Activated CD4-positive, alpha-beta memory T cell treated with anti-CD3 and anti-CD28 coated beads, Interleukin-2, amount 10 ng/mL, durations not matched to agents 7 days and 5 days (primary cell): ENCODE data around the gene CBX1. TPM values are rescaled to one million over a fixed set of nuclear protein-coding genes. Genes with fewer than 3 reads are reported as not detected.
"Not testable (repeated sequence)": the region's sequence is repeated elsewhere in the genome, so short reads cannot be mapped to it uniquely, and the experiment has no call there.

ENCODE experiments used
- CTCF ChIA-PET: fragments of 350-600 bp; sonication (Branson Sonifier 250); formaldehyde crosslinking; loops from one replicate; lab custom pipeline; 2021; ENCODE audit warnings: antibody characterized with exemption, inconsistent platforms; lab: Charles Lee
- POLR2A ChIA-PET: fragments of 350-600 bp; sonication (Branson Sonifier 250); formaldehyde crosslinking; loops from one replicate; lab custom pipeline; 2021; ENCODE audit warnings: antibody characterized with exemption; lab: Charles Lee
- DNase-seq: peaks from one replicate; pipeline ENCODE4 v3.0.0-alpha.2; 2020
- H3K27ac Mint-ChIP-seq: one replicate; pipeline ENCODE4 v1.8.0; 2021; ENCODE audit warnings: mild to moderate bottlenecking, mixed read lengths
- H3K27me3 Mint-ChIP-seq: one replicate; pipeline ENCODE4 v1.8.0; 2021; ENCODE audit warnings: mixed read lengths
- H3K36me3 Mint-ChIP-seq: one replicate; pipeline ENCODE4 v1.8.0; 2021; ENCODE audit warnings: low read depth, mixed read lengths
- H3K4me1 Mint-ChIP-seq: one replicate; pipeline ENCODE4 v1.8.0; 2021; ENCODE audit warnings: mixed read lengths
- H3K4me3 Mint-ChIP-seq: one replicate; pipeline ENCODE4 v1.8.0; 2021; ENCODE audit warnings: mild to moderate bottlenecking, mixed read lengths
- H3K9me3 Mint-ChIP-seq: one replicate; pipeline ENCODE4 v1.8.0; 2021; ENCODE audit warnings: mixed read lengths
- total RNA-seq, 2 experiments: library from RNA; stranded (reverse); gene quantifications; one replicate each; pipeline ENCODE4 v1.2.3, GENCODE V29; 2021

Gene CBX1
- total RNA-seq, 2 experiments from 2014 or later = 48.3 to 50.8 TPM

DNA sequence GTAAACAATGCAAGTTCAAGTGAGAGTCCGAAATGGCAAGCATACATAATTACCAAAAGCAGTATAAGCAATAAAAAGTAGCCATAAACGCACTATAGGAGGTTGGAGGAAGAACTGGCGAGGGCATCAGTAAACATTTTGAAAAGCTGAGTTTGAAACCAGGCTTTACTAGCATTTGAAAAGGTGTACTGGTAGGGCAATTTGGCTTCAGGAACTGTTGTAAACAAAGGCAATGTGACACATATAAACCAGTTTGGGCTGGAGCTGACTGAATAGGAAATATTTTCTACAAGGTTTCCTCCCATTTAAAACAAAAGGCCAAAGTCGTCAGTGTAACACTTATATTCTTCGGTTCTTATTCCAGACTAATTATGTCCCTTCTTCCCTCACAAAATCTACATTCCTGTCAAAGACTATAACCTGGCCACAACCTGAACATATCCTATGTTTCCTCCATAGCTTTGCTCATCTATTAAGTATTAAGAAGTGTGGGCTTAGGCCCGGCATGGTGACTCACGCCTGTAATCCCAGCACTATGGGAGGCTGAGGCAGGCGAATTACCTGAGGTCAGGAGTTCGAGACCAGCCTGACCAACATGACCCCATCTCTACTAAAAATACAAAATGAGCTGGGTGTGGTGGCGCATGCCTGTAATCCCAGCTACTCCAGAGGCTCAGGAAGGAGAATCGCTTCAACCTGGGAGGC lies 7.8 kb downstream of the CBX1 start:
- Mint-ChIP-seq H3K4me1 (peaks cover 14% of the 10 kb centered on the region), H3K4me3 (no peak overlapping the region), H3K27me3 (no peaks in the 10 kb centered on the region), H3K36me3 (peaks cover 7% of the 10 kb centered on the region), H3K9me3 (no peaks in the 10 kb centered on the region), H3K27ac (no peak overlapping the region)
- no peak for DNase-seq
- ChIA-PET CTCF (interaction anchor here (1.2 kb wide), 1 partner anchor 14 kb away, joined by 3 read pairs; no protein-coding TSS in a partner anchor), POLR2A (interaction anchor here (0.6 to 1.4 kb wide), 4 partner anchors 10 to 19 kb away, joined by 3 to 4 read pairs (median 3); partner anchors contain the start of gene SNX11)

DNA sequence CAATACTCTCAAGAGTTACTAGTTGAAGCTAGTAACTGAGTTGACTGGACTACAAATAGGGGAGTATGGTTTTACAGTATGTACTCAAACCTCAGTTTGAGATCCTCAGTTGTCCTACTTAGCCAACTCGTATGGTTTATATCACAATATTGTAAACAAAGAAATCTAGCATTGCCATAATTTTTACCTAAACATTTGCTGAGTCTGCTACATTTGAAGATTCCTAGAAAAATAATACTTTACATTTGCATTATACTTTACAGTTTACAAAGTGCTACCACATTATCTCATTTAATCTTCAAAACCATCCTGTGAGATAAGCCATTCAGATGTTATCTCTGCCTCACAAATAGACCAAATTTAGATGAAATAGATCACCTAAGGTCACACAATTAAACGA lies 16.3 kb downstream of the CBX1 start:
- DNase-seq = no peak
- H3K27me3 Mint-ChIP-seq = no peaks in the 10 kb centered on the region
- no peak overlapping the region for H3K4me3 Mint-ChIP-seq
- POLR2A ChIA-PET = interaction anchor here (1.0 kb wide), 1 partner anchor 28 kb away, joined by 3 read pairs; no protein-coding TSS in a partner anchor
- CTCF ChIA-PET = interaction anchor here (0.6 to 2.3 kb wide), 7 partner anchors 11 to 48 kb away, joined by 3 to 9 read pairs (median 4); no protein-coding TSS in a partner anchor
- H3K36me3 Mint-ChIP-seq = no peaks in the 10 kb centered on the region
- H3K27ac Mint-ChIP-seq = no peak overlapping the region
- no peaks in the 10 kb centered on the region for H3K9me3 Mint-ChIP-seq
- H3K4me1 Mint-ChIP-seq = peaks cover 8% of the 10 kb centered on the region

DNA sequence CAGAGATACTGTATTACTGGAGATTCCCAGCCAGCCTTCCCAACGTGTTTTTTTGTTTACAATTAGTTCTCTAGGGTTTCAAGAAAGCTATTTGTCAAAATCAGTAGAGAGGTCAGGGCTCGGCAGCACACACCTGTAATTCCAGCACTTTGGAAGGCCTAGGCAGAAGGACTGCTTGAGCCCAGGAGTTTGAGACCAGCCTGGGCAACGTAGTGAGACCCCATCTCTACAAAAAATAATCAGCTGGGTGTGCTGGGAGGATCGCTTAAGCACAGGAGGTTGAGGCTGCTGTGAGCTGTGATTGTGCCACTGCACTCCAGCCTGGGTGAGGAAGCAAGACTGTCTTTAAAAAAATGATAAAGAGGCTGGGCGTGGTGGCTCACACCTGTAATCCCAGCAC lies 19.4 kb downstream of the CBX1 start:
- no peaks in the 10 kb centered on the region for H3K27me3 Mint-ChIP-seq
- H3K4me1 Mint-ChIP-seq = peaks cover 8% of the 10 kb centered on the region
- POLR2A ChIA-PET = interaction anchor here (1.0 to 1.5 kb wide), 3 partner anchors 12 to 111 kb away, joined by 3 read pairs; partner anchors contain the start of gene CDK5RAP3

DNA sequence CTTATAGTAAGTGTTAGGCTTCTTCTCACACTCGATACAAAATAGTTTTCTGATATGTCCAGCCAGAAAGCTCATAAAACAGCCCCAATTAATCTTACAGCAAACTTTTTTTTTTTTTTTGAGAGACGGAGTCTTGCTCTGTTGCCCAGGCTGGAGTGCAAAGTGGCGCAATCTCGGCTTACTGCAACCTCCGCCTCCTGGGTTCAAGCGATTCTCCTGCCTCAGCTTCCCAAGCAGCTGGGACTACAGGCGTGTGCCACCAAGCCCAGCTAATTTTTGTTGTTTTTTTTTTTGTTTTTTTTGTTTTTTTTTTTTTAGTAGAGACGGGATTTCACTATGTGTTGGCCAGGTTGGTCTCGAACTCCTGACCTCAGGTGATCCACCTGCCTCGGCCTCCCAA lies 24.1 kb downstream of the CBX1 start:
- H3K36me3 Mint-ChIP-seq = peaks cover 19% of the 10 kb centered on the region

More for the DNA sequence above, 19.4 kb downstream of the CBX1 start:
- CTCF ChIA-PET = interaction anchor here (0.7 to 6.7 kb wide), 14 partner anchors 9 to 536 kb away, joined by 3 to 74 read pairs (median 10); partner anchors contain the start of genes CDK5RAP3 and SNX11
- Mint-ChIP-seq H3K9me3 (no peaks in the 10 kb centered on the region), H3K4me3 (no peak overlapping the region), H3K36me3 (peaks cover under 1% of the 10 kb centered on the region), H3K27ac (no peak overlapping the region)
- DNase-seq = no peak

DNA sequence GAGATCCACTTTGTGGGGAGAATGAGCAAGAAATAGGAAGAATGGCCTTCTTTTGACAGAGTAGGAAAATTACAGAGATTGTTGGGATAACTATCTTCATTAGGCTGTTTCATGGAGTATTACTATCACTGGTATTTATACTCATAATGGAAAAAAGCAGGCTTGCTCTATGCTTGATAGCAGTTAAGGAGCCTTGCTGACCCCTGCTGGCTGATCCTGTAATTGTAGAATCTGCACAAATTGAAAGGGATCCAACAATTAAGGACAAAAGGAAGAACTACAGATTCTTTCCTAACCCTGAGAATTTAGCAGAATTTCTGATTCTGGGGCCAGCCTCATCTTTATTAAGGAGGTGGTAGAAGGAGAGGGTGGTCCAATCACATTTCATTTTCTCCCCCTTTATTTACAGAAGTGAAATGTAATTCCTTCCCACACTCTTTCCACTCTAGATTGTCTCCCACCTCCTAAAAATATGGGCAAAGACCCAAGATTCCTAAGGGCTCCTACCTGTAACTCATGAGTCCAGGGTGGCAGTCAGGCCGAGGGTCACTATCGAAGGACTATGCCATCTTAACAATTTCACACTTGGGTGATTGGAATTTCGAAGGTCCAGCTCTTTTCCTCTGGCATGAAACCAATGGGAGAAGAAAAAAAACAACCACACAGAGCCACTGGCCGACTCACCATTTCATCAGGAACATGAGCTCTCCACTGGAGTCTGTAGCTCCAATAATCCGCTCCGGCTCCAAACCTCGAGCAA lies 26.8 kb downstream of the CBX1 start:
- no peaks in the 10 kb centered on the region for H3K9me3 Mint-ChIP-seq
- no peaks in the 10 kb centered on the region for H3K27me3 Mint-ChIP-seq
- no peak overlapping the region for H3K4me3 Mint-ChIP-seq
- no peak overlapping the region for H3K27ac Mint-ChIP-seq
- peaks cover 36% of the 10 kb centered on the region for H3K36me3 Mint-ChIP-seq
- peak; percentile 77 for DNase-seq
- H3K4me1 Mint-ChIP-seq = no peaks in the 10 kb centered on the region
- POLR2A ChIA-PET = interaction anchor here (0.9 to 1.6 kb wide), 5 partner anchors 26 to 49 kb away, joined by 4 to 5 read pairs (median 4); partner anchors contain the start of gene NFE2L1
- CTCF ChIA-PET = interaction anchor here (0.7 to 5.4 kb wide), 21 partner anchors 8 to 581 kb away, joined by 3 to 94 read pairs (median 4); partner anchors contain the start of genes CDK5RAP3 and COPZ2

More for the DNA sequence above, 24.1 kb downstream of the CBX1 start:
- H3K27ac Mint-ChIP-seq, DNase-seq, H3K4me3 Mint-ChIP-seq, H3K9me3 Mint-ChIP-seq, H3K27me3 Mint-ChIP-seq, POLR2A ChIA-PET, H3K4me1 Mint-ChIP-seq: not testable (repeated sequence)
- CTCF ChIA-PET = interaction anchor here (1.0 to 6.7 kb wide), 8 partner anchors 9 to 542 kb away, joined by 4 to 60 read pairs (median 6); no protein-coding TSS in a partner anchor

DNA sequence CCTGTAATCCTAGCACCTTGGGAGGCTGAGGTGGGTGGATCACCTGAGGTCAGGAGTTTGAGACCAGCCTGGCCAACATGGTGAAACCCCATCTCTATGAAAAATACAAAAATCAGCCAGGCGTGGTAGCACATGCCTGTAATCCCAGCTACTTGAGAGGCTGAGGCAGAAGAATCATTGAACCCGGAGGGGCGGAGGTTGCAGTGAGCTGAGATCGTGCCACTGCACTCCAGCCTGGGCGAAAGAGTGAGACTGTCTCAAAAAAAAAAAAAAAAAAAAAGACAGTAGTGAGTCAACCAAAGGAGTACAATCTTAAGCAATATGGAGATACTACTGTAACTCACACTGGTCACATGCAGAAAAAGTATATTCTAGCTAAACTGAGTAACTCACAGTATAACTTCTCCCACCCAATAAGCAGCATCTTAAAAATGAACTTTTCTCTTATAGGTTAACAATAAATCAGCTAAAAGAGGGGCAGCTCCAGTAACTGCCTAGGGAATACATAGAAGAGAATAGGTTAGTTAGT lies 27.6 kb downstream of the CBX1 start:
- not testable (repeated sequence) for H3K27me3 Mint-ChIP-seq, H3K27ac Mint-ChIP-seq, H3K4me1 Mint-ChIP-seq, DNase-seq, H3K4me3 Mint-ChIP-seq, H3K9me3 Mint-ChIP-seq
- ChIA-PET POLR2A (interaction anchor here (0.9 to 1.6 kb wide), 3 partner anchors 25 to 47 kb away, joined by 4 to 5 read pairs (median 4); partner anchors contain the start of gene NFE2L1), CTCF (interaction anchor here (0.6 to 5.4 kb wide), 21 partner anchors 8 to 122 kb away, joined by 3 to 94 read pairs (median 4); partner anchors contain the start of genes CDK5RAP3 and NFE2L1)
- peaks cover 39% of the 10 kb centered on the region for H3K36me3 Mint-ChIP-seq

DNA sequence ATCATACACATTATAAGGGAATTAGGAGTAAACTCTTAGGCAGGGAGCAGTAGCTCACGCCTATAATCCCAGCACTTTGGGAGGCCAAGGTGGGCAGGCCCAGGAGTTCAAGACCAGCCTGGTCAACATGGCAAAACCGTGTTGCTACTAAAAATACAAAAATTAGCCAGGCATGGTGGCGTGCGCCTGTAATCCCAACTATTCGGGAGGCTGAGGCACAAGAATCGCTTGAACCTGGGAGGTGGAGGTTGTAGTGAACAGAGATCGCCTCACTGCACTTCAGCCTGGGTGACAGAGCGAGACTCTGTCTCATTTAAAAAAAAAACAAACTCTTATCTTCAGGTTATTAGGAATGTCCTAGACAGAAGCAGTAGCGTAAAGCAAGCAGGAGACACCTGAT lies 28.5 kb downstream of the CBX1 start:
- not testable (repeated sequence) for H3K4me3 Mint-ChIP-seq, H3K27me3 Mint-ChIP-seq, H3K4me1 Mint-ChIP-seq, DNase-seq, H3K27ac Mint-ChIP-seq, H3K9me3 Mint-ChIP-seq
- POLR2A ChIA-PET = interaction anchor here (1.1 to 1.6 kb wide), 2 partner anchors 38 to 46 kb away, joined by 3 to 5 read pairs; no protein-coding TSS in a partner anchor
- CTCF ChIA-PET = interaction anchor here (0.9 to 5.4 kb wide), 9 partner anchors 8 to 94 kb away, joined by 3 to 94 read pairs (median 6); no protein-coding TSS in a partner anchor
- peaks cover 44% of the 10 kb centered on the region for H3K36me3 Mint-ChIP-seq

DNA sequence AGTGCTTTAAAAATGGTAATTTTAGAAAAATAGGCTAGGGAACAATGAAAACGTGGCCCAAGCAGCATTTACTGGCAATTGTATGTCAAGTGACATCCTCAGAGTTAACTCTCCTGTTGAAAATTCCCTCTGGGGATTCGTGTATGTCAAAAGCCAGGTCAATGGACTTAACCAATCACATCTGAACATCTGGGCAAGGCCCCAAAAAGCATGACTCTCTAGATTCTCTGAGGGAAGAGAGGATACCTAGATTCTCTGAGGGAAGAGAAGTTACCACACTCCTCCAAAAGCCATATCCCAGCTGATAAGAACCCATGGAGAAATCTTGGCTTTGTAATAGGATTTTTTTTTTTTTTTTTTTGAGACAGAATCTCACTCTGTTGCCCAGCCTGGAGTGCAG lies 29.6 kb downstream of the CBX1 start:
- no peaks in the 10 kb centered on the region for H3K27me3 Mint-ChIP-seq
- ChIA-PET POLR2A (interaction anchor here (1.1 kb wide), 1 partner anchor 37 kb away, joined by 3 read pairs; no protein-coding TSS in a partner anchor), CTCF (interaction anchor here (0.7 to 5.4 kb wide), 4 partner anchors 9 to 50 kb away, joined by 3 to 94 read pairs (median 6); no protein-coding TSS in a partner anchor)
- H3K4me3 Mint-ChIP-seq = no peak overlapping the region
- DNase-seq = no peak
- H3K36me3 Mint-ChIP-seq = peaks cover 45% of the 10 kb centered on the region
- H3K27ac Mint-ChIP-seq = no peak overlapping the region
- H3K4me1 Mint-ChIP-seq = no peaks in the 10 kb centered on the region
- no peaks in the 10 kb centered on the region for H3K9me3 Mint-ChIP-seq

DNA sequence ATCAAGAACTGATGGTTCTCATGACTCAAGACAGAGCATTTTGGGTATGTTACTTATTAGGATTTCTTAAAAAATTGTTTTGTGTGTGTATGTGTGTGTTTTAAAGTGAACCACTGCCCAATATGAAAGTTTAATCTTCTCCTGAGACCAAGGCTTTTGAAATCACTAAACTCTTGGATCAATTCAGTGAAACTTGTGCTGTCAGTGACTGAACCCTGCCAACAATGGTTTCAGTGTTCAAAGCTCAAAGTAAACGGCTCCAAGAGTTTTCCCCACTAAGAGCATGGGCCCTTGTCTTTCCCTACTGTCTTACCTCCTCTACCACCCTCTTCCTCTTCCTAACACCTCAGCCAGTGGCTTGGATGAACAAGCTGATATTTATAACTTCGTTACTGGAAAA lies 31.1 kb downstream of the CBX1 start:
- POLR2A ChIA-PET = interaction anchor here (2.6 kb wide), 1 partner anchor 22 kb away, joined by 9 read pairs; the partner anchor contains the start of gene NFE2L1

DNA sequence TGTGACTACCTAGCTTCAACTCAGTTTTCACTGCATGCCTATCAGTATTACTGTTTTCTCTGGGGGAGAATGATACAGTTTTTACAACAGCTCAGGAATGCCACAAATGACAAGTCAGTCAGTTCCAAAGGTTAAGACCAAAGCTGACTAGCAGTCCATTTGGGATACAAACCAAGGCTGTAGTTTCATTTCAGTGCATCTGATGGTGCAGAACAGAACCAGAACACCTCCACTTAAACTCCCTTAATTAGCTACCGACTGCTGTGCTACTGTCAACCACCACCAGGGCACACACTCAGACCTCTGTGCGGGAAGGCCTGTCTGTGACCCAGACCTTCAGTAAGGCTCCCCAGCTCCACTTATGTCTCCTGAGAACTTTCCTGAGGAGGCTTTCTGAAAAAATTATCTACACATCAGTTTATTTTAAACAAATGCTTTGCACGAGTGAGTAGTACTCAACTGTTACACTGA lies 32.8 kb downstream of the CBX1 start:
- no peaks in the 10 kb centered on the region for H3K9me3 Mint-ChIP-seq
- H3K27ac Mint-ChIP-seq = no peak overlapping the region
- POLR2A ChIA-PET = interaction anchor here (0.6 to 2.6 kb wide), 4 partner anchors 10 to 43 kb away, joined by 3 to 9 read pairs (median 4); partner anchors contain the start of gene NFE2L1
- no peak overlapping the region for H3K4me3 Mint-ChIP-seq
- peaks cover 45% of the 10 kb centered on the region for H3K36me3 Mint-ChIP-seq
- CTCF ChIA-PET = interaction anchor here (0.7 to 3.4 kb wide), 16 partner anchors 9 to 445 kb away, joined by 3 to 23 read pairs (median 4); partner anchors contain the start of genes COPZ2 and NFE2L1
- no peak for DNase-seq
- H3K27me3 Mint-ChIP-seq = no peaks in the 10 kb centered on the region
- H3K4me1 Mint-ChIP-seq = no peaks in the 10 kb centered on the region

More for the DNA sequence above, 31.1 kb downstream of the CBX1 start:
- Mint-ChIP-seq H3K36me3 (peaks cover 48% of the 10 kb centered on the region), H3K4me1 (no peaks in the 10 kb centered on the region), H3K27ac (no peak overlapping the region), H3K27me3 (no peaks in the 10 kb centered on the region), H3K9me3 (no peaks in the 10 kb centered on the region), H3K4me3 (no peak overlapping the region)
- CTCF ChIA-PET = interaction anchor here (3.2 kb wide), 1 partner anchor 10 kb away, joined by 23 read pairs; no protein-coding TSS in a partner anchor
- no peak for DNase-seq

DNA sequence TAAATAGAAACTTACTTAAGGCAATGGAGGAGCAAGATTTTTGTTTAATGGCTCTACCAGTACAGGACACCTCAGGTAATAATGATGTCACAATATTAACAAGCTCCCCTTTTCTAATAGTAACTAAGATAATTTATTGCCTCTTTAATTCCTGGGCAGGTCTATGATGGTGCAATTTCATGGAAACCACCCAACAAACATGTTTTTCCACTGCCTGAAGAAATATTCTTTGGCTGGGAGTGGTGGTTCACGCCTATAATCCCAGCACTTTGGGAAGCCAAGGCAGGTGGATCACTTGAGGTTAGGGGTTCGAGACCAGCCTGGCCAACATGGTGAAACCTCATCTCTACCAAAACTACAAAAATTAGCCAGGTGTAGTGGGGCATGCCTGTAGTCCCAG lies 33.5 kb downstream of the CBX1 start:
- DNase-seq, H3K4me3 Mint-ChIP-seq, H3K9me3 Mint-ChIP-seq, H3K4me1 Mint-ChIP-seq, H3K27ac Mint-ChIP-seq, H3K27me3 Mint-ChIP-seq: not testable (repeated sequence)
- POLR2A ChIA-PET = interaction anchor here (1.2 to 2.6 kb wide), 2 partner anchors 19 to 42 kb away, joined by 4 to 9 read pairs; partner anchors contain the start of gene NFE2L1
- CTCF ChIA-PET = interaction anchor here (1.0 to 3.4 kb wide), 12 partner anchors 10 to 118 kb away, joined by 3 to 23 read pairs (median 5); partner anchors contain the start of genes COPZ2 and NFE2L1
- peaks cover 42% of the 10 kb centered on the region for H3K36me3 Mint-ChIP-seq
